GM21529 (cell line): ENCODE results near the gene RBM20.
"Not testable (repeated sequence)": the region's sequence is repeated elsewhere in the genome, so short reads cannot be mapped to it uniquely, and the experiment has no call there.

Experiments used
- ATAC-seq: cut with Tn5 transposase; IDR thresholded peaks from one replicate; pipeline ENCODE4 v1.9.1; 2021; ENCODE audit not compliant: unreplicated experiment

RBM20 gene

GRCh38 chr10:110625356-110625894 is 18.7 kb upstream of the RBM20 start:
- ATAC-seq, result no peak

GRCh38 chr10:110625951-110626855 is 17.9 kb upstream of the RBM20 start:
- ATAC-seq, result no peak

- ATAC-seq, result no peak
Observed at GRCh38 chr10:110628161-110628560, 16.0 kb upstream of the RBM20 start.

- no peak for ATAC-seq
Observed at GRCh38 chr10:110629680-110630191, 14.4 kb upstream of the RBM20 start.

GRCh38 chr10:110631934-110632333 is 12.2 kb upstream of the RBM20 start:
- no peak for ATAC-seq

GRCh38 chr10:110632591-110633215 is 11.4 kb upstream of the RBM20 start:
- ATAC-seq, result no peak

- no peak for ATAC-seq
Observed at GRCh38 chr10:110634527-110635209, 9.5 kb upstream of the RBM20 start.

GRCh38 chr10:110636572-110636931 is 7.6 kb upstream of the RBM20 start:
- no peak for ATAC-seq

GRCh38 chr10:110636932-110637557 is 7.1 kb upstream of the RBM20 start:
- no peak for ATAC-seq

GRCh38 chr10:110637558-110638053 is 6.5 kb upstream of the RBM20 start:
- no peak for ATAC-seq

- ATAC-seq, result no peak
Observed at GRCh38 chr10:110638319-110638718, 5.8 kb upstream of the RBM20 start.

GRCh38 chr10:110639046-110639445 is 5.1 kb upstream of the RBM20 start:
- ATAC-seq, result not testable (repeated sequence)

GRCh38 chr10:110639858-110640257 is 4.3 kb upstream of the RBM20 start:
- not testable (repeated sequence) for ATAC-seq

GRCh38 chr10:110641256-110641655 is 2.9 kb upstream of the RBM20 start:
- ATAC-seq, result peak; percentile 53

GRCh38 chr10:110642204-110643034 is 1.7 kb upstream of the RBM20 start:
- ATAC-seq, result no peak

GRCh38 chr10:110643035-110643652 is 992 bp upstream of the RBM20 start:
- ATAC-seq, result no peak

GRCh38 chr10:110644598-110645462 is 694 bp downstream of the RBM20 start:
- no peak for ATAC-seq

- ATAC-seq, result no peak
Observed at GRCh38 chr10:110646417-110647135, 2.4 kb downstream of the RBM20 start.
